BE2C (cell line): ENCODE data around the gene KRTDAP. TPM values are rescaled to one million over a fixed set of nuclear protein-coding genes. Genes with fewer than 3 reads are reported as not detected.

Source experiments
- DNase-seq: peaks from one replicate; pipeline ENCODE4 v3.0.0-alpha.2; 2020
- H3K27me3 ChIP-seq: fragments of 250-450 bp; sonication (Bioruptor Pico); 2 replicates; pipeline ENCODE4 v1.5.1; 2020; ENCODE audit warnings: mild to moderate bottlenecking
- H3K36me3 ChIP-seq: fragments of 250-450 bp; sonication (Bioruptor Pico); 2 replicates; pipeline ENCODE4 v1.5.1; 2020; ENCODE audit warnings: mild to moderate bottlenecking
- H3K4me1 ChIP-seq: fragments of 250-450 bp; sonication (Bioruptor Pico); 2 replicates; pipeline ENCODE4 v1.5.1; 2020
- H3K4me3 ChIP-seq: 2 replicates; pipeline ENCODE4 v1.5.1; 2011; ENCODE audit warnings: low read depth, low read length
- H3K9me3 ChIP-seq: fragments of 250-450 bp; sonication (Bioruptor Pico); 2 replicates; pipeline ENCODE4 v1.5.1; 2020
- CTCF ChIP-seq: IDR thresholded peaks from 2 replicates; pipeline ENCODE4 v1.5.1; 2012; ENCODE audit warnings: mild to moderate bottlenecking, low read depth, low read length
- polyA plus RNA-seq: library from polyadenylated mRNA; unstranded; fragments of >200 nt; gene quantifications from one replicate; pipeline ENCODE4 v1.2.1, GENCODE V29; 2012; ENCODE audit warnings: low read depth, missing spikeins; ENCODE audit not compliant: insufficient read length, insufficient read depth

Gene KRTDAP
- polyA plus RNA-seq = not detected

- Histone ChIP-seq H3K4me3 (no peak within 1 kb of the TSS), H3K9me3 (no peaks in the 10 kb centered on the region), H3K27me3 (no peaks in the 10 kb centered on the region), H3K36me3 (no peaks in the 10 kb centered on the region), H3K4me1 (peaks cover 21% of the 10 kb centered on the region)
- DNase-seq = no peak
- TF ChIP-seq CTCF = no peak
Measured at GRCh38 chr19:35490364-35490763, at the start of gene KRTDAP. Gene KRTDAP (minus strand): TSS chr19:35490464. CDS start chr19:35490442, 22 bp downstream.

GRCh38 chr19:35539850-35540249, 49.6 kb upstream of the KRTDAP start:
- H3K4me3 ChIP-seq = no peak overlapping the region

GRCh38 chr19:35539314-35539713, 49.0 kb upstream of the KRTDAP start:
- Histone ChIP-seq H3K9me3 (0 out of 2 replicates have a peak, but pooled peaks cover 3% of the 10 kb centered on the region), H3K4me3 (no peak overlapping the region), H3K27me3 (peaks cover 9% of the 10 kb centered on the region), H3K36me3 (no peaks in the 10 kb centered on the region; the same call in 1 of the 2 replicates), H3K4me1 (no peaks in the 10 kb centered on the region)
- DNase-seq = no peak
- no peak for TF ChIP-seq CTCF

More at GRCh38 chr19:35539850-35540249, 49.6 kb upstream of the KRTDAP start:
- H3K27me3 ChIP-seq = peaks cover 6% of the 10 kb centered on the region
- no peak for DNase-seq
- H3K36me3 ChIP-seq = no peaks in the 10 kb centered on the region; the same call in 1 of the 2 replicates
- no peak for TF ChIP-seq CTCF
- H3K9me3 ChIP-seq = 0 out of 2 replicates have a peak, but pooled peaks cover 3% of the 10 kb centered on the region
- no peaks in the 10 kb centered on the region for H3K4me1 ChIP-seq

- no peak for DNase-seq
- Histone ChIP-seq H3K36me3 (no peaks in the 10 kb centered on the region), H3K4me1 (no peaks in the 10 kb centered on the region), H3K4me3 (no peak overlapping the region), H3K9me3 (0 out of 2 replicates have a peak, but pooled peaks cover 3% of the 10 kb centered on the region), H3K27me3 (peaks cover 48% of the 10 kb centered on the region)
- no peak for TF ChIP-seq CTCF
Measured at GRCh38 chr19:35534803-35535480, 44.7 kb upstream of the KRTDAP start.

- no peaks in the 10 kb centered on the region for H3K4me1 ChIP-seq
- H3K27me3 ChIP-seq = peaks cover 59% of the 10 kb centered on the region
- no peak overlapping the region for H3K4me3 ChIP-seq
- DNase-seq = no peak
- 0 out of 2 replicates have a peak, but pooled peaks cover 3% of the 10 kb centered on the region for H3K9me3 ChIP-seq
- no peaks in the 10 kb centered on the region for H3K36me3 ChIP-seq
- no peak for TF ChIP-seq CTCF
Measured at GRCh38 chr19:35533822-35534392, 43.6 kb upstream of the KRTDAP start.
